Suprapubic skin (tissue), 4 donors: ENCODE results near the gene RNF13.

ENCODE experiments used
- EP300 ChIP-seq: sonication (generic); formaldehyde crosslinking; IDR thresholded peaks from one replicate; pipeline ENCODE4 v1.6.1; 2017; ENCODE audit warnings: antibody characterized with exemption
- POLR2AphosphoS5 ChIP-seq, 3 donors: sonication (generic); formaldehyde crosslinking; IDR thresholded peaks; one replicate each; pipeline ENCODE4 v1.6.1; 2017; ENCODE audit warnings: antibody characterized with exemption in 3 of 3
- TF ChIP-seq, protein P1 (sequence below), 2 donors: fragments of 200-600 bp in 1 of 2; fragments of 450-650 bp in 1 of 2; sonication (generic) in 1 of 2; IDR thresholded peaks; one replicate each; pipeline ENCODE4 v1.5.1; 2016 to 2019; ENCODE audit warnings: antibody characterized with exemption in 2 of 2, mild to moderate bottlenecking in 1 of 2, moderate library complexity in 1 of 2

DNA sequence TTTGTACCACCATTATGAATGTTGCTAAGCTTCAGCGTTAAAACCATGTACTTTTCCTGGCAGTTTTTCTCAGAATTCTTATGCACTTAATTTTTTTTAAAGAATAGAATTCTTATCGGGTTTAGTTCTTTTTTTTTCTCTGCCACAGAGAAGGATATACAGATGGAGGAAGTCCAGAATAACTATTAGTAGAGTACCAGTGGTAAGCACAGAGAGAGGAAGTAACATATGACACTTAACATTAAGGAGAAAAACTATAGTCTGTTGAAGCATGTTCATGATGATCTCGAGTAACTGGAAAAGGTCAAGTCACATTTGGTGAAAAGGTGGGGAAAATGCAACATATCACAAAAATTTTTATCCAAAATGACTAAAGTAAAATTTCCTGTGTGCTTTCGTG is 68.9 kb downstream of the RNF13 start:
- TF ChIP-seq, protein P1, sequence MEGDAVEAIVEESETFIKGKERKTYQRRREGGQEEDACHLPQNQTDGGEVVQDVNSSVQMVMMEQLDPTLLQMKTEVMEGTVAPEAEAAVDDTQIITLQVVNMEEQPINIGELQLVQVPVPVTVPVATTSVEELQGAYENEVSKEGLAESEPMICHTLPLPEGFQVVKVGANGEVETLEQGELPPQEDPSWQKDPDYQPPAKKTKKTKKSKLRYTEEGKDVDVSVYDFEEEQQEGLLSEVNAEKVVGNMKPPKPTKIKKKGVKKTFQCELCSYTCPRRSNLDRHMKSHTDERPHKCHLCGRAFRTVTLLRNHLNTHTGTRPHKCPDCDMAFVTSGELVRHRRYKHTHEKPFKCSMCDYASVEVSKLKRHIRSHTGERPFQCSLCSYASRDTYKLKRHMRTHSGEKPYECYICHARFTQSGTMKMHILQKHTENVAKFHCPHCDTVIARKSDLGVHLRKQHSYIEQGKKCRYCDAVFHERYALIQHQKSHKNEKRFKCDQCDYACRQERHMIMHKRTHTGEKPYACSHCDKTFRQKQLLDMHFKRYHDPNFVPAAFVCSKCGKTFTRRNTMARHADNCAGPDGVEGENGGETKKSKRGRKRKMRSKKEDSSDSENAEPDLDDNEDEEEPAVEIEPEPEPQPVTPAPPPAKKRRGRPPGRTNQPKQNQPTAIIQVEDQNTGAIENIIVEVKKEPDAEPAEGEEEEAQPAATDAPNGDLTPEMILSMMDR (IDR thresholded peaks at IDR 0.05), result no peak
- TF ChIP-seq POLR2AphosphoS5 (IDR thresholded peaks at IDR 0.05) (no peak), EP300 (no peak)
